ENCODE measurements around the gene CLBA1. TPM values are rescaled to one million over a fixed set of nuclear protein-coding genes. Genes with fewer than 3 reads are reported as not detected.

CLBA1 gene
- total and polyA plus RNA-seq, 4 donors: 12.3 to 22.3 (median 13.8) TPM

- ATAC-seq (ENCODE audit: insufficient read depth, low FRiP score) (no peak), DNase-seq (no peak)
- Histone ChIP-seq H3K27me3 (ENCODE audit: control insufficient read depth in 3 of 3, insufficient read depth in 3 of 3, low read length in 2 of 3) (peaks cover 0 to 2% (median 0%) of the 10 kb centered on the region in 3 donors), H3K36me3 (ENCODE audit: control insufficient read depth in 4 of 4, insufficient read depth in 4 of 4, low read length in 4 of 4) (no peaks in the 10 kb centered on the region), H3K4me1 (ENCODE audit: control insufficient read depth in 5 of 5, insufficient read depth in 5 of 5, low read length in 5 of 5) (peaks cover under 1 to 28% (median 4%) of the 10 kb centered on the region in 5 donors), H3K9ac (ENCODE audit: insufficient read depth in 1 of 2, low read length in 2 of 2) (no peak overlapping the region), H3K4me3 (no peak overlapping the region), H3K9me3 (ENCODE audit: control insufficient read depth in 4 of 4, insufficient read depth in 3 of 4, low read length in 3 of 4) (no peaks in the 10 kb centered on the region), H3K27ac (ENCODE audit: low read depth in 1 of 2, low read length in 1 of 2) (no peak overlapping the region)
- TF ChIP-seq, protein P1, sequence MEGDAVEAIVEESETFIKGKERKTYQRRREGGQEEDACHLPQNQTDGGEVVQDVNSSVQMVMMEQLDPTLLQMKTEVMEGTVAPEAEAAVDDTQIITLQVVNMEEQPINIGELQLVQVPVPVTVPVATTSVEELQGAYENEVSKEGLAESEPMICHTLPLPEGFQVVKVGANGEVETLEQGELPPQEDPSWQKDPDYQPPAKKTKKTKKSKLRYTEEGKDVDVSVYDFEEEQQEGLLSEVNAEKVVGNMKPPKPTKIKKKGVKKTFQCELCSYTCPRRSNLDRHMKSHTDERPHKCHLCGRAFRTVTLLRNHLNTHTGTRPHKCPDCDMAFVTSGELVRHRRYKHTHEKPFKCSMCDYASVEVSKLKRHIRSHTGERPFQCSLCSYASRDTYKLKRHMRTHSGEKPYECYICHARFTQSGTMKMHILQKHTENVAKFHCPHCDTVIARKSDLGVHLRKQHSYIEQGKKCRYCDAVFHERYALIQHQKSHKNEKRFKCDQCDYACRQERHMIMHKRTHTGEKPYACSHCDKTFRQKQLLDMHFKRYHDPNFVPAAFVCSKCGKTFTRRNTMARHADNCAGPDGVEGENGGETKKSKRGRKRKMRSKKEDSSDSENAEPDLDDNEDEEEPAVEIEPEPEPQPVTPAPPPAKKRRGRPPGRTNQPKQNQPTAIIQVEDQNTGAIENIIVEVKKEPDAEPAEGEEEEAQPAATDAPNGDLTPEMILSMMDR (IDR thresholded peaks at IDR 0.05; ENCODE audit: control extremely low read depth, extremely low read depth): no peak
- WGBS, 2 donors: 67% methylated on average over 24 to 32 of the region's 32 CpGs
Observed at GRCh38 chr14:104978746-104979691, 6.6 kb upstream of the CLBA1 start.

GRCh38 chr14:104979758-104980610 is 5.6 kb upstream of the CLBA1 start:
- no peaks in the 10 kb centered on the region for H3K9me3 ChIP-seq (ENCODE audit: control insufficient read depth in 4 of 4, insufficient read depth in 3 of 4, low read length in 3 of 4)
- H3K27me3 ChIP-seq (ENCODE audit: control insufficient read depth in 3 of 3, insufficient read depth in 3 of 3, low read length in 2 of 3): peaks cover 0 to 2% (median 0%) of the 10 kb centered on the region in 3 donors
- 59 to 75% methylated on average over 19 of the region's 19 CpGs for WGBS, 2 donors
- H3K27ac ChIP-seq (ENCODE audit: low read depth in 1 of 2, low read length in 1 of 2): no peak overlapping the region
- no peaks in the 10 kb centered on the region for H3K36me3 ChIP-seq (ENCODE audit: control insufficient read depth in 4 of 4, insufficient read depth in 4 of 4, low read length in 4 of 4)
- ATAC-seq (ENCODE audit: insufficient read depth, low FRiP score) (peak; percentile 38), DNase-seq (no peak)
- no peak overlapping the region for H3K9ac ChIP-seq (ENCODE audit: insufficient read depth in 1 of 2, low read length in 2 of 2)
- H3K4me1 ChIP-seq (ENCODE audit: control insufficient read depth in 5 of 5, insufficient read depth in 5 of 5, low read length in 5 of 5): peaks cover 0 to 19% (median 0%) of the 10 kb centered on the region in 5 donors
- TF ChIP-seq, protein P1 (IDR thresholded peaks at IDR 0.05; ENCODE audit: control extremely low read depth, extremely low read depth): no peak
- H3K4me3 ChIP-seq: no peak overlapping the region

DNA sequence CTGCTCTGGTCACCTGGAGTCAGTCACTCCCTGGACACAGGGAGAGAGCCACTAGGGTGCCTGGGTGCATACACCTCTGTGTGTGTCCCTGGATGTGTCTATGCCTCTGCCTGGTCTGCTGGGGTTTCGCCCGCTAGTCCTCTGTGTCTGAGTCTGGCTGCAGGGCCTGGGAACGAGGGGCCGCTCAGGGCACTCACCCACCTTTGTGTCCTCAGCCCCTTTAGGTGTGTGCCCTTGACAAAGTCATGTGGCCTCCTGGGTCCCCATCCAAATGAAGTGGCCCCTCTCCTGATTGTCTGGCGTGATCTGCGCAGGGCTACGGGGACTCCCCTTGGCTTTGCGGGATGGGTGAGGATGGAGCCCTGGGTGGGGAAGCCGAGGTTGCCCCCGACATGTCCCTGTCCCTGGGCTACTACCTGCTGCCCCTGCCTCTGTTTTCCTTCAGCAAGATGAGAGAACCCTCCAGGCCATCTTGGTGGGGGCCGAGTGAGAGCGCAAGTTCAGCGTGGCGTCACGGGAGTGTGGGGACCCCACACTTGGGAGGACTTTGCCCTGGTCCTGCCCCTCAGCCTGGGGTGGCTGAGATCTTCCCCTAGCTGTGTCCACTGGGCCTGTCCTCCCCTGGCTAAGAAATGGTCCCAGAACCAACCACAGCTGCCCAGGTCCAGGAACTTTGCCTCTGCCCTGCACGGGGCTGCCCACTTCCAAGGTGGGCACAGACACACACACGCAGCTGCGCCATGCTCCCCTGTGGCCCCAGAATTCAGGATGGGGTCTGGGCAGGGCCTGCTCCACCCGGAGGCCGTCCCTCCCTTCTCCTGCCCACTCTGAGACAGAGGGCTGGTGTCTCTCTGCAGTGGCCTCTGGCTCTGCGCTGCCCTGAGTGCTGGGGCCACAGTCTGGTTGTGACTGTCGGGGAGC is 4.7 kb upstream of the CLBA1 start:
- 92 to 94% methylated on average over 22 of the region's 22 CpGs for WGBS, 2 donors
- no peak for DNase-seq
- no peaks in the 10 kb centered on the region for H3K9me3 ChIP-seq (ENCODE audit: control insufficient read depth in 4 of 4, insufficient read depth in 3 of 4, low read length in 3 of 4)
- no peak overlapping the region for H3K9ac ChIP-seq (ENCODE audit: insufficient read depth in 1 of 2, low read length in 2 of 2)
- no peak overlapping the region for H3K27ac ChIP-seq (ENCODE audit: low read depth in 1 of 2, low read length in 1 of 2)
- ATAC-seq (ENCODE audit: insufficient read depth, low FRiP score): no peak
- H3K27me3 ChIP-seq (ENCODE audit: control insufficient read depth in 3 of 3, insufficient read depth in 3 of 3, low read length in 2 of 3): peaks cover 0 to 2% (median 0%) of the 10 kb centered on the region in 3 donors
- no peak overlapping the region for H3K4me3 ChIP-seq
- no peaks in the 10 kb centered on the region for H3K36me3 ChIP-seq (ENCODE audit: control insufficient read depth in 4 of 4, insufficient read depth in 4 of 4, low read length in 4 of 4)
- peaks cover 0 to 17% (median 0%) of the 10 kb centered on the region in 5 donors for H3K4me1 ChIP-seq (ENCODE audit: control insufficient read depth in 5 of 5, insufficient read depth in 5 of 5, low read length in 5 of 5)
- TF ChIP-seq, protein P1 (IDR thresholded peaks at IDR 0.05; ENCODE audit: control extremely low read depth, extremely low read depth): no peak
